Erythroblast (primary cell): Measurements from ENCODE around the gene P4HA2.

ENCODE experiments used
- GATA1 ChIP-seq: IDR thresholded peaks from 2 replicates; pipeline ENCODE4 v1.6.1; 2011; ENCODE audit warnings: low read depth, mild to moderate bottlenecking, control low read depth, low read length, moderate library complexity
- POLR2A ChIP-seq: IDR thresholded peaks from 2 replicates; pipeline ENCODE4 v1.6.1; 2011; ENCODE audit warnings: mild to moderate bottlenecking, low read length

DNA sequence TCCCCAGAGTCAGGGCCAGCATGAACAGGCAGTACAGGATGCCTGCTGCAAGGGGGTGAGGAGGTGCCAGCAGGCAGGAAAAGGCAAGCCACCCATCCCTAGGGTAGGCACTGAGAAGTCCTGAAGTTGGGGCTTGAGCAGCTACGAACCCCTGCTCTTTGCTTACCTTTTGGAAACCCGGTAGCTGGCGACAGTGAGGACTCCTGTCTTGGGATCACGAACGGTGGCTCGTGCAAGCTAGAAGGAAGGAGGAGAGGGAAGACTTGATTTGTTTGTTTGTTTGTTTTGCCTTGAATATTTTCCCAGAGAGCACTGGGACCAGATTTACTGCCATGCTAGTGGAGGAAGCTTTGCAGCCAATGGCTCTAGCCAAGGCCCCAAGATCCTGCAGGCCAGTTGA lies 23.7 kb downstream of the P4HA2 start:
- TF ChIP-seq POLR2A (no peak), GATA1 (no peak)
